CD14-positive monocyte (primary cell): ENCODE measurements around the gene STAP1. TPM values are rescaled to one million over a fixed set of nuclear protein-coding genes. Genes with fewer than 3 reads are reported as not detected.

Source experiments
- DNase-seq, 3 donors: peaks; one replicate each; pipeline ENCODE4 v3.0.0-alpha.2; 2011 to 2022
- H2AFZ ChIP-seq: 2 replicates; pipeline ENCODE4 v1.6.0; 2012; ENCODE audit warnings: mild to moderate bottlenecking, low read depth, low read length, inconsistent platforms; ENCODE audit not compliant: insufficient read depth, poor library complexity, severe bottlenecking
- H3K27ac ChIP-seq, 2 donors: 1 replicate in 1 of 2; 2 replicates in 1 of 2; pipeline ENCODE4 v1.5.1; 2012 to 2013; ENCODE audit warnings: low read length in 2 of 2, control low read depth in 1 of 2, inconsistent platforms in 1 of 2, low read depth in 1 of 2, mild to moderate bottlenecking in 1 of 2
- H3K27me3 ChIP-seq, 2 donors: one replicate each; pipeline versions ENCODE4 v1.6.0 to v1.6.1; 2011 to 2013; ENCODE audit warnings: low read length in 2 of 2; ENCODE audit not compliant: control insufficient read depth in 2 of 2, insufficient read depth in 2 of 2
- H3K36me3 ChIP-seq, 2 donors: replicated peaks in 1 of 2; 1 replicate in 1 of 2; 2 replicates in 1 of 2; pipeline versions ENCODE4 v1.5.1 to v1.6.1; 2012 to 2013; ENCODE audit warnings: low read length in 2 of 2, control low read depth in 1 of 2, inconsistent platforms in 1 of 2, mild to moderate bottlenecking in 1 of 2; ENCODE audit not compliant: insufficient read depth in 2 of 2, control insufficient read depth in 1 of 2
- H3K4me1 ChIP-seq, 2 donors: 1 replicate in 1 of 2; 2 replicates in 1 of 2; pipeline versions ENCODE4 v1.5.1 to v1.6.1; 2012 to 2013; ENCODE audit warnings: low read length in 2 of 2, control low read depth in 1 of 2, inconsistent platforms in 1 of 2, mild to moderate bottlenecking in 1 of 2, moderate library complexity in 1 of 2; ENCODE audit not compliant: insufficient read depth in 2 of 2, control insufficient read depth in 1 of 2
- H3K4me2 ChIP-seq: replicated peaks from 2 replicates; pipeline ENCODE3; 2012; ENCODE audit warnings: low read length, moderate library complexity, mild to moderate bottlenecking; ENCODE audit not compliant: poor library complexity, severe bottlenecking; ENCODE audit errors: extremely low read depth
- H3K4me3 ChIP-seq, 3 experiments: fragments of 200-600 bp in 1 of 3; sonication (generic) in 1 of 3; replicated peaks in 1 of 3; 1 replicate in 2 of 3; 2 replicates in 1 of 3; pipeline ENCODE4 v1.5.1; 2011 to 2013; ENCODE audit warnings: low read length in 3 of 3, mild to moderate bottlenecking in 3 of 3, control low read depth in 2 of 3, low read depth in 2 of 3, inconsistent platforms in 1 of 3, moderate library complexity in 1 of 3
- H3K79me2 ChIP-seq: 2 replicates; pipeline ENCODE4 v1.6.0; 2012; ENCODE audit warnings: mild to moderate bottlenecking, control low read depth, inconsistent platforms, low read length, moderate library complexity; ENCODE audit not compliant: insufficient read depth
- H3K9ac ChIP-seq: 2 replicates; pipeline ENCODE4 v1.6.0; 2017; ENCODE audit warnings: low read length, mild to moderate bottlenecking; ENCODE audit not compliant: insufficient read depth, poor library complexity, severe bottlenecking
- H3K9me3 ChIP-seq, 2 donors: replicated peaks in 1 of 2; 1 replicate in 1 of 2; 2 replicates in 1 of 2; pipeline versions ENCODE4 v1.5.1 to v1.6.1; 2012 to 2013; ENCODE audit warnings: low read length in 2 of 2, control low read depth in 1 of 2; ENCODE audit not compliant: control insufficient read depth in 1 of 2, insufficient read depth in 1 of 2
- H4K20me1 ChIP-seq: 2 replicates; pipeline ENCODE4 v1.6.0; 2012; ENCODE audit warnings: mild to moderate bottlenecking, low read length, control low read depth, moderate library complexity; ENCODE audit not compliant: insufficient read depth
- H3K27ac Mint-ChIP-seq, 7 donors: one replicate each; pipeline ENCODE4 v1.8.0; 2020; ENCODE audit warnings: mild to moderate bottlenecking in 7 of 7, mixed read lengths in 7 of 7, moderate library complexity in 6 of 7, inconsistent platforms in 2 of 7
- H3K27me3 Mint-ChIP-seq, 3 donors: one replicate each; pipeline ENCODE4 v1.8.0; 2021 to 2022; ENCODE audit warnings: low read depth in 3 of 3, mild to moderate bottlenecking in 3 of 3, mixed read lengths in 3 of 3, moderate library complexity in 3 of 3, inconsistent platforms in 1 of 3
- H3K36me3 Mint-ChIP-seq, 2 donors: one replicate each; pipeline ENCODE4 v1.8.0; 2020; ENCODE audit warnings: mixed read lengths in 2 of 2, inconsistent platforms in 1 of 2, mild to moderate bottlenecking in 1 of 2
- H3K4me1 Mint-ChIP-seq: one replicate; pipeline ENCODE4 v1.8.0; 2020; ENCODE audit warnings: mild to moderate bottlenecking, mixed read lengths
- H3K4me3 Mint-ChIP-seq, 2 donors: one replicate each; pipeline ENCODE4 v1.8.0; 2020; ENCODE audit warnings: mild to moderate bottlenecking in 2 of 2, mixed read lengths in 2 of 2, moderate library complexity in 1 of 2
- H3K9me3 Mint-ChIP-seq, 7 donors: one replicate each; pipeline ENCODE4 v1.8.0; 2020 to 2022; ENCODE audit warnings: mixed read lengths in 7 of 7, mild to moderate bottlenecking in 6 of 7, moderate library complexity in 6 of 7, inconsistent platforms in 2 of 7
- WGBS: methylation state at CpG from one replicate; pipeline ENCODE4 v1.1.5; 2013; ENCODE audit warnings: missing lambda C conversion rate; ENCODE audit not compliant: insufficient coverage; 5-methylcytosine and 5-hydroxymethylcytosine counted together
- intact Hi-C, 2 donors: fragments of 100-400 bp; cut with micrococcal nuclease; formaldehyde crosslinking; loops; one replicate each; pipeline versions ENCODE4 v1.15.0 to v1.15.1; 2023
- polyA plus RNA-seq, 3 donors: library from polyadenylated mRNA; depleted of rRNA in 1 of 3; unstranded in 2 of 3; stranded (reverse) in 1 of 3; fragments of 300-500 nt in 2 of 3; fragments of >200 nt in 1 of 3; fragmentation: Illumina TruSeq in 2 of 3; gene quantifications; 1 replicate in 2 of 3; 2 replicates in 1 of 3; pipeline ENCODE4 v1.2.3, GENCODE V29; 2012 to 2021
- TF ChIP-seq, protein P1 (sequence below): fragments of 200-600 bp; IDR thresholded peaks from one replicate; pipeline ENCODE4 v1.8.0; 2022; ENCODE audit warnings: antibody characterized with exemption, mild to moderate bottlenecking

Gene STAP1
- polyA plus RNA-seq, 3 donors = 0.13 to 0.14 TPM; not detected in 1

DNA sequence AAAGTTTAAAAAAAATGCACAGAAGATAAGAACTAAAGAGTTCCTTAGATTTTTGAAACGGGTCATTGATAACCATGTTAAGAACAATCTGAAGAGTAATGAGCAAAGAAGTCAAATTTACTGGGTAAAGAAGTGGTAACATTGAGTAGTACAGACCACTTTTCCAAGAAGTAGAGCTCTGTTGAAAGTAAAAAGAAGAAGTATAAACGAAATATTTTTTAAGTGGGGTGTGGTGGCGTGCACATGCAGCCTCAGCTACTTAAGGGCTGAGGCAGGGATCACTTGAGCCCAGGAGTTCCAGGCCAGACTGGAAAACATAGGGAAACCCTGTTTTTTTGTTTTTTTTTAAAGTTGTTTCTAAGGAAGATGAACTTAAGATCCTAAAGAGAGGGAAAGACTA is 74.0 kb downstream of the STAP1 start:
- H3K27me3 Mint-ChIP-seq = peaks cover 0 to 2% (median 0%) of the 10 kb centered on the region in 3 donors
- no peaks in the 10 kb centered on the region for H3K79me2 ChIP-seq
- no peak overlapping the region for H3K4me3 ChIP-seq
- H3K4me3 Mint-ChIP-seq = peak overlapping the region in 1 of 2 donors; percentile 21
- peaks cover 11% of the 10 kb centered on the region for H3K4me1 Mint-ChIP-seq
- intact Hi-C loops = no loop called here
- H3K9me3 Mint-ChIP-seq = peaks cover 0 to 4% (median 0%) of the 10 kb centered on the region in 7 donors
- no peak overlapping the region for H2AFZ ChIP-seq
- no peak overlapping the region for H3K9ac ChIP-seq
- peaks cover 78 to 87% of the 10 kb centered on the region in 2 donors for H3K36me3 Mint-ChIP-seq
- H3K4me2 ChIP-seq = no peak overlapping the region
- TF ChIP-seq, protein P1, sequence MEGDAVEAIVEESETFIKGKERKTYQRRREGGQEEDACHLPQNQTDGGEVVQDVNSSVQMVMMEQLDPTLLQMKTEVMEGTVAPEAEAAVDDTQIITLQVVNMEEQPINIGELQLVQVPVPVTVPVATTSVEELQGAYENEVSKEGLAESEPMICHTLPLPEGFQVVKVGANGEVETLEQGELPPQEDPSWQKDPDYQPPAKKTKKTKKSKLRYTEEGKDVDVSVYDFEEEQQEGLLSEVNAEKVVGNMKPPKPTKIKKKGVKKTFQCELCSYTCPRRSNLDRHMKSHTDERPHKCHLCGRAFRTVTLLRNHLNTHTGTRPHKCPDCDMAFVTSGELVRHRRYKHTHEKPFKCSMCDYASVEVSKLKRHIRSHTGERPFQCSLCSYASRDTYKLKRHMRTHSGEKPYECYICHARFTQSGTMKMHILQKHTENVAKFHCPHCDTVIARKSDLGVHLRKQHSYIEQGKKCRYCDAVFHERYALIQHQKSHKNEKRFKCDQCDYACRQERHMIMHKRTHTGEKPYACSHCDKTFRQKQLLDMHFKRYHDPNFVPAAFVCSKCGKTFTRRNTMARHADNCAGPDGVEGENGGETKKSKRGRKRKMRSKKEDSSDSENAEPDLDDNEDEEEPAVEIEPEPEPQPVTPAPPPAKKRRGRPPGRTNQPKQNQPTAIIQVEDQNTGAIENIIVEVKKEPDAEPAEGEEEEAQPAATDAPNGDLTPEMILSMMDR = no peak
- no peaks in the 10 kb centered on the region for H3K9me3 ChIP-seq
- DNase-seq = no peak
- peaks cover 56 to 87% of the 10 kb centered on the region in 2 donors for H3K36me3 ChIP-seq
- peaks cover 0 to 3% of the 10 kb centered on the region in 2 donors for H3K4me1 ChIP-seq
- peak overlapping the region in 1 of 2 donors; percentile 53 for H3K27ac ChIP-seq
- 4% methylated on average over 2 of the region's 3 CpGs for WGBS
- H3K27ac Mint-ChIP-seq = peak overlapping the region in 4 of 7 donors; percentile 16 to 83 (median 60)
- H3K27me3 ChIP-seq = no peaks in the 10 kb centered on the region
- no peaks in the 10 kb centered on the region for H4K20me1 ChIP-seq

GRCh38 chr4:67634741-67635140 is 76.2 kb downstream of the STAP1 start:
- intact Hi-C loops = no loop called here
- H3K4me3 ChIP-seq = no peak overlapping the region
- DNase-seq = no peak
- Mint-ChIP-seq H3K4me3 (no peak overlapping the region), H3K27ac (no peak overlapping the region), H3K4me1 (peaks cover 19% of the 10 kb centered on the region), H3K9me3 (peaks cover 0 to 4% (median 0%) of the 10 kb centered on the region in 7 donors), H3K36me3 (peaks cover 72 to 79% of the 10 kb centered on the region in 2 donors), H3K27me3 (peaks cover 0 to 2% (median 0%) of the 10 kb centered on the region in 3 donors)
- H2AFZ ChIP-seq = no peak overlapping the region
- no peak overlapping the region for H3K4me2 ChIP-seq
- H3K36me3 ChIP-seq = peaks cover 37 to 77% of the 10 kb centered on the region in 2 donors
- no peaks in the 10 kb centered on the region for H3K27me3 ChIP-seq
- TF ChIP-seq, protein P1 = no peak
- no peak overlapping the region for H3K9ac ChIP-seq
- peaks cover 8 to 10% of the 10 kb centered on the region in 2 donors for H3K4me1 ChIP-seq
- H3K79me2 ChIP-seq = no peaks in the 10 kb centered on the region
- H4K20me1 ChIP-seq = no peaks in the 10 kb centered on the region
- no peak overlapping the region for H3K27ac ChIP-seq
- WGBS = no CpG with 5 or more reads among the region's 2 CpGs
- no peaks in the 10 kb centered on the region for H3K9me3 ChIP-seq
